K562 (cell line): Measurements from ENCODE around the gene BIVM. TPM values are rescaled to one million over a fixed set of nuclear protein-coding genes. Genes with fewer than 3 reads are reported as not detected.
A peak's percentile ranks its signal among the peaks of the same experiment; 100 is the strongest.

ENCODE experiments used
- ATF1 ChIP-seq, 2 experiments: fragments of 450-650 bp in 1 of 2; IDR thresholded peaks; 2 replicates each; pipeline ENCODE4 v1.6.1; 2016; ENCODE audit warnings: missing compliant biosample characterization in 1 of 2, missing genetic modification characterization in 1 of 2
- C11orf30 ChIP-seq: fragments of 450-650 bp; IDR thresholded peaks from 2 replicates; pipeline ENCODE4 v1.6.1; 2016; ENCODE audit warnings: low read depth, mild to moderate bottlenecking
- CREB1 ChIP-seq, 2 experiments: sonication (generic) in 1 of 2; formaldehyde crosslinking in 1 of 2; IDR thresholded peaks; 2 replicates each; pipeline versions ENCODE4 v1.6.1 to v1.8.0; 2012 to 2022; ENCODE audit warnings: inconsistent platforms in 1 of 2, mild to moderate bottlenecking in 1 of 2, missing genetic modification reagents in 1 of 2, moderate library complexity in 1 of 2
- ELF4 ChIP-seq: fragments of 450-650 bp; formaldehyde crosslinking; IDR thresholded peaks from 2 replicates; pipeline ENCODE4 v1.4.0; 2022; ENCODE audit warnings: missing genetic modification characterization
- ESRRB ChIP-seq: fragments of 250-450 bp; sonication (Bioruptor Pico); IDR thresholded peaks from 2 replicates; pipeline ENCODE4 v1.5.0; 2020; ENCODE audit warnings: mild to moderate bottlenecking, moderate library complexity, borderline replicate concordance
- FOS ChIP-seq: IDR thresholded peaks from 3 replicates; pipeline ENCODE4 v1.6.1; 2011; ENCODE audit not compliant: insufficient read length; ENCODE audit errors: extremely low read depth
- HNRNPUL1 ChIP-seq: fragments of 200-400 bp; formaldehyde crosslinking; IDR thresholded peaks from 2 replicates; pipeline ENCODE4 v1.6.1; 2017; ENCODE audit warnings: low read length
- MCM7 ChIP-seq, 2 experiments: fragments of 450-650 bp; IDR thresholded peaks; 2 replicates each; pipeline ENCODE4 v1.6.1; 2016 to 2018
- MEIS2 ChIP-seq: fragments of 450-650 bp; IDR thresholded peaks from 2 replicates; pipeline ENCODE4 v1.6.1; 2014; ENCODE audit warnings: mild to moderate bottlenecking; ENCODE audit not compliant: partially characterized antibody
- NCOA6 ChIP-seq: fragments of 450-650 bp; IDR thresholded peaks from 2 replicates; pipeline ENCODE4 v1.6.1; 2017; ENCODE audit warnings: mild to moderate bottlenecking
- NR2C1 ChIP-seq, 2 experiments: fragments of 450-650 bp; IDR thresholded peaks; 2 replicates each; pipeline ENCODE4 v1.6.1; 2017; ENCODE audit warnings: mild to moderate bottlenecking in 2 of 2, antibody characterized with exemption in 1 of 2, inconsistent platforms in 1 of 2, missing compliant biosample characterization in 1 of 2, missing genetic modification characterization in 1 of 2
- XRCC4 ChIP-seq: IDR thresholded peaks from one replicate; pipeline ENCODE4 v1.6.1; 2011; ENCODE audit not compliant: insufficient read depth, insufficient read length; ENCODE audit errors: extremely low read depth
- ZNF121 ChIP-seq: sonication (generic); formaldehyde crosslinking; conservative IDR thresholded peaks from 2 replicates; pipeline ENCODE4 v1.8.0; 2022; ENCODE audit warnings: missing genetic modification reagents
- ZNF24 ChIP-seq: fragments of 450-650 bp; IDR thresholded peaks from 2 replicates; pipeline ENCODE4 v1.6.1; 2016
- ZNF507 ChIP-seq: conservative IDR thresholded peaks from 2 replicates; pipeline ENCODE4 v1.6.1; 2017; ENCODE audit warnings: missing genetic modification characterization, missing compliant biosample characterization
- ZNF609 ChIP-seq: sonication (generic); formaldehyde crosslinking; IDR thresholded peaks from 2 replicates; pipeline ENCODE4 v1.8.1; 2023; ENCODE audit warnings: missing genetic modification reagents, mild to moderate bottlenecking, borderline replicate concordance
- polyA plus RNA-seq, 8 experiments: library from polyadenylated mRNA; depleted of rRNA in 4 of 8; stranded (reverse) in 5 of 8; unstranded in 3 of 8; fragments of >200 nt; fragmentation: Nextera tagmentation in 2 of 8; fragmentation: Illumina TruSeq in 1 of 8; extraction: Ambion mirVana in 2 of 8; extraction: Trizol in 1 of 8; gene quantifications; 2 replicates each; pipeline versions ENCODE4 v1.2.1 to v1.2.3, GENCODE V29; 2011 to 2014; ENCODE audit warnings: inconsistent platforms in 1 of 8, missing spikeins in 1 of 8
- total RNA-seq, 7 experiments: library from RNA; depleted of rRNA in 6 of 7; stranded (reverse); fragments of >200 nt in 6 of 7; fragmentation: Illumina TruSeq in 2 of 7; extraction: Trizol in 2 of 7; gene quantifications; 2 replicates each; pipeline versions ENCODE4 v1.2.1 to v1.2.3, GENCODE V29; 2011 to 2021; ENCODE audit warnings: low replicate concordance in 1 of 7
- TF ChIP-seq, protein P1 (sequence below): sonication (generic); formaldehyde crosslinking; IDR thresholded peaks from 2 replicates; pipeline ENCODE4 v1.8.0; 2022; ENCODE audit warnings: missing genetic modification reagents, mild to moderate bottlenecking, borderline replicate concordance

The BIVM gene
- total and polyA plus RNA-seq, 9 of the 15 experiments (the other 6 are each of a cell fraction or from before 2014, with no cell fraction given): 3.6 to 23.1 (median 16.8) TPM

- TF ChIP-seq, protein P1, sequence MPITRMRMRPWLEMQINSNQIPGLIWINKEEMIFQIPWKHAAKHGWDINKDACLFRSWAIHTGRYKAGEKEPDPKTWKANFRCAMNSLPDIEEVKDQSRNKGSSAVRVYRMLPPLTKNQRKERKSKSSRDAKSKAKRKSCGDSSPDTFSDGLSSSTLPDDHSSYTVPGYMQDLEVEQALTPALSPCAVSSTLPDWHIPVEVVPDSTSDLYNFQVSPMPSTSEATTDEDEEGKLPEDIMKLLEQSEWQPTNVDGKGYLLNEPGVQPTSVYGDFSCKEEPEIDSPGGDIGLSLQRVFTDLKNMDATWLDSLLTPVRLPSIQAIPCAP: no peak
- TF ChIP-seq FOS (no peak), C11orf30 (peak; percentile 96), ZNF121 (CRISPR knock-in tag) (no peak), MEIS2 (peak; percentile 78), HNRNPUL1 (no peak), ZNF609 (CRISPR knock-in tag) (no peak), ELF4 (CRISPR knock-in tag) (0 out of 2 replicates have a peak, but pooled peaks have one; percentile 7), ESRRB (CRISPR knock-in tag) (no peak), NCOA6 (no peak), ZNF507 (no peak), XRCC4 (no peak), CREB1 (IDR thresholded peaks at IDR 0.05) (peak; percentile 97), CREB1 (CRISPR knock-in tag; IDR thresholded peaks at IDR 0.05) (peak; percentile 98), MCM7 (IDR thresholded peaks at IDR 0.05) (no peak), NR2C1 (IDR thresholded peaks at IDR 0.05) (peak; percentile 76), NR2C1 (tag; IDR thresholded peaks at IDR 0.05) (peak; percentile 62; the same call in 1 of the 2 replicates), ATF1 (CRISPR knock-in tag; IDR thresholded peaks at IDR 0.05) (peak; percentile 75), ATF1 (tag; IDR thresholded peaks at IDR 0.05) (peak; percentile 99), ZNF24 (peak; percentile 35; the same call in 1 of the 2 replicates)
Measured at GRCh38 chr13:102845630-102846260, 46.8 kb downstream of the BIVM start, which contains the start of gene ERCC5 (continued).
